Measurements from ENCODE around the gene SPATC1L. TPM values are rescaled to one million over a fixed set of nuclear protein-coding genes. Genes with fewer than 3 reads are reported as not detected.

Gene SPATC1L
- total and polyA plus RNA-seq, 2 donors (not counting 1 experiment from before 2014, with no cell fraction given) = 11.4 to 15.4 TPM

GRCh38 chr21:46153247-46154154, 30.8 kb downstream of the SPATC1L start:
- TF ChIP-seq, protein P1, sequence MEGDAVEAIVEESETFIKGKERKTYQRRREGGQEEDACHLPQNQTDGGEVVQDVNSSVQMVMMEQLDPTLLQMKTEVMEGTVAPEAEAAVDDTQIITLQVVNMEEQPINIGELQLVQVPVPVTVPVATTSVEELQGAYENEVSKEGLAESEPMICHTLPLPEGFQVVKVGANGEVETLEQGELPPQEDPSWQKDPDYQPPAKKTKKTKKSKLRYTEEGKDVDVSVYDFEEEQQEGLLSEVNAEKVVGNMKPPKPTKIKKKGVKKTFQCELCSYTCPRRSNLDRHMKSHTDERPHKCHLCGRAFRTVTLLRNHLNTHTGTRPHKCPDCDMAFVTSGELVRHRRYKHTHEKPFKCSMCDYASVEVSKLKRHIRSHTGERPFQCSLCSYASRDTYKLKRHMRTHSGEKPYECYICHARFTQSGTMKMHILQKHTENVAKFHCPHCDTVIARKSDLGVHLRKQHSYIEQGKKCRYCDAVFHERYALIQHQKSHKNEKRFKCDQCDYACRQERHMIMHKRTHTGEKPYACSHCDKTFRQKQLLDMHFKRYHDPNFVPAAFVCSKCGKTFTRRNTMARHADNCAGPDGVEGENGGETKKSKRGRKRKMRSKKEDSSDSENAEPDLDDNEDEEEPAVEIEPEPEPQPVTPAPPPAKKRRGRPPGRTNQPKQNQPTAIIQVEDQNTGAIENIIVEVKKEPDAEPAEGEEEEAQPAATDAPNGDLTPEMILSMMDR (IDR thresholded peaks at IDR 0.05) = peak; percentile 58
- TF ChIP-seq EZH2 (IDR thresholded peaks at IDR 0.05; ENCODE audit: borderline replicate concordance, insufficient read depth, low read depth, low read length, poor library complexity, severe bottlenecking) = no peak
- H3K36me3 ChIP-seq (replicated peaks in 1 of 2; ENCODE audit: control extremely low read depth in 1 of 2, control insufficient read depth in 1 of 2, extremely low read depth in 1 of 2, insufficient read depth in 2 of 2, low read length in 1 of 2) = no peaks in the 10 kb centered on the region
- H3K9me3 ChIP-seq (ENCODE audit: control extremely low read depth in 1 of 3, control insufficient read depth in 2 of 3, insufficient read depth in 1 of 3, low read length in 2 of 3) = no peaks in the 10 kb centered on the region
- no peak overlapping the region for H3K27ac ChIP-seq (ENCODE audit: low read length in 2 of 2)
- H3K4me3 ChIP-seq (ENCODE audit: control extremely low read depth in 1 of 5, extremely low read depth in 1 of 5, insufficient read depth in 1 of 5, low read depth in 2 of 5, low read length in 4 of 5) = no peak overlapping the region
- no peak overlapping the region for H3K9ac ChIP-seq (ENCODE audit: low read length)
- POLR2A ChIA-PET = no interaction called here
- Mint-ChIP-seq H3K27ac (no peak overlapping the region), H3K27me3 (no peaks in the 10 kb centered on the region), H3K4me3 (no peak overlapping the region), H3K9me3 (ENCODE audit: insufficient read depth) (no peaks in the 10 kb centered on the region), H3K4me1 (no peaks in the 10 kb centered on the region)
- H3K4me1 ChIP-seq (ENCODE audit: control insufficient read depth in 2 of 2, insufficient read depth in 2 of 2, low read length in 2 of 2) = peaks cover 0 to 5% of the 10 kb centered on the region in 2 donors
- H3K79me2 ChIP-seq (ENCODE audit: control insufficient read depth, insufficient read depth, low read length) = no peaks in the 10 kb centered on the region
- H4K20me1 ChIP-seq (ENCODE audit: control insufficient read depth, insufficient read depth, low read length, poor library complexity, severe bottlenecking) = no peaks in the 10 kb centered on the region
- CTCF ChIA-PET = interaction anchor here (0.9 to 2.9 kb wide), 2 partner anchors 10 to 75 kb away, joined by 3 to 12 read pairs; partner anchors contain the start of gene LSS
- no peaks in the 10 kb centered on the region for H3K27me3 ChIP-seq (replicated peaks in 1 of 4; ENCODE audit: control extremely low read depth in 1 of 4, control insufficient read depth in 3 of 4, insufficient read depth in 4 of 4, low read length in 3 of 4)
- 46% methylated on average over 29 of the region's 33 CpGs for WGBS (ENCODE audit: insufficient coverage)
- peak overlapping the region; percentile 3 for H3K4me2 ChIP-seq (replicated peaks; ENCODE audit: low read depth, low read length, poor library complexity, severe bottlenecking)
- ATAC-seq (ENCODE audit: low read depth) (peak; percentile 41), DNase-seq (peak; percentile 30)
- intact Hi-C loops (cut with micrococcal nuclease) = no loop called here
- no peak overlapping the region for H2AFZ ChIP-seq (ENCODE audit: insufficient read depth, low read depth, low read length, poor library complexity, severe bottlenecking)

DNA sequence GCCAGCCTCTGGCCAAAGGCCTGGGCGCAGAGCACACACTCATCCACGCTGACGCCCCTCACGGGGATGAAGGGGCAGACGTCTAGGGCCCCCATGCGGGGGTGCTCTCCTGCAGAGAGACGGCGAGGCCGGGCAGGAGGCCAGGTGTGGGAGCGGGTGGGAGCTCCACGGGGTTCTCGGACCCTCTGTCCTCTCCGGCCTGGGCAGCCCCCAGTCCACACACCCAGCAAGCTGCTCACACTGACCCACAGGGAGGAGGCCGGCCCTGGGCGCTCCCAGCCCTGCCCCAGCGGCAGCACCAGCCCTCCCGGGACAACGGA, 31.4 kb downstream of the SPATC1L start:
- Mint-ChIP-seq H3K4me1 (no peaks in the 10 kb centered on the region), H3K4me3 (no peak overlapping the region), H3K27ac (no peak overlapping the region), H3K27me3 (no peaks in the 10 kb centered on the region), H3K9me3 (ENCODE audit: insufficient read depth) (no peaks in the 10 kb centered on the region)
- Histone ChIP-seq H3K27ac (ENCODE audit: low read length in 2 of 2) (no peak overlapping the region), H3K4me2 (replicated peaks; ENCODE audit: low read depth, low read length, poor library complexity, severe bottlenecking) (peak overlapping the region; percentile 3), H3K9ac (ENCODE audit: low read length) (no peak overlapping the region), H3K79me2 (ENCODE audit: control insufficient read depth, insufficient read depth, low read length) (no peaks in the 10 kb centered on the region), H3K9me3 (ENCODE audit: control extremely low read depth in 1 of 3, control insufficient read depth in 2 of 3, insufficient read depth in 1 of 3, low read length in 2 of 3) (no peaks in the 10 kb centered on the region), H3K27me3 (replicated peaks in 1 of 4; ENCODE audit: control extremely low read depth in 1 of 4, control insufficient read depth in 3 of 4, insufficient read depth in 4 of 4, low read length in 3 of 4) (no peaks in the 10 kb centered on the region), H3K36me3 (replicated peaks in 1 of 2; ENCODE audit: control extremely low read depth in 1 of 2, control insufficient read depth in 1 of 2, extremely low read depth in 1 of 2, insufficient read depth in 2 of 2, low read length in 1 of 2) (no peaks in the 10 kb centered on the region), H4K20me1 (ENCODE audit: control insufficient read depth, insufficient read depth, low read length, poor library complexity, severe bottlenecking) (no peaks in the 10 kb centered on the region), H3K4me3 (ENCODE audit: control extremely low read depth in 1 of 5, extremely low read depth in 1 of 5, insufficient read depth in 1 of 5, low read depth in 2 of 5, low read length in 4 of 5) (no peak overlapping the region), H3K4me1 (ENCODE audit: control insufficient read depth in 2 of 2, insufficient read depth in 2 of 2, low read length in 2 of 2) (peaks cover 0 to 5% of the 10 kb centered on the region in 2 donors), H2AFZ (ENCODE audit: insufficient read depth, low read depth, low read length, poor library complexity, severe bottlenecking) (no peak overlapping the region)
- no peak for TF ChIP-seq EZH2 (IDR thresholded peaks at IDR 0.05; ENCODE audit: borderline replicate concordance, insufficient read depth, low read depth, low read length, poor library complexity, severe bottlenecking)
- TF ChIP-seq, protein P1 (IDR thresholded peaks at IDR 0.05) = no peak
- 68% methylated on average over 18 of the region's 18 CpGs for WGBS (ENCODE audit: insufficient coverage)
- POLR2A ChIA-PET = no interaction called here
- CTCF ChIA-PET = interaction anchor here (0.6 to 2.9 kb wide), 3 partner anchors 10 to 407 kb away, joined by 3 to 12 read pairs (median 3); partner anchors contain the start of gene LSS
- intact Hi-C loops (cut with micrococcal nuclease) = no loop called here
- no peak for DNase-seq
- no peak for ATAC-seq (ENCODE audit: low read depth)

Data from B cell (primary cell).